ENCODE results near the gene C16orf54. TPM values are rescaled to one million over a fixed set of nuclear protein-coding genes. Genes with fewer than 3 reads are reported as not detected.
A peak's percentile ranks its signal among the peaks of the same experiment; 100 is the strongest.

The C16orf54 gene
- total and polyA plus RNA-seq, 2 experiments from 2014 or later: 3.2 TPM; not detected in 1

DNA sequence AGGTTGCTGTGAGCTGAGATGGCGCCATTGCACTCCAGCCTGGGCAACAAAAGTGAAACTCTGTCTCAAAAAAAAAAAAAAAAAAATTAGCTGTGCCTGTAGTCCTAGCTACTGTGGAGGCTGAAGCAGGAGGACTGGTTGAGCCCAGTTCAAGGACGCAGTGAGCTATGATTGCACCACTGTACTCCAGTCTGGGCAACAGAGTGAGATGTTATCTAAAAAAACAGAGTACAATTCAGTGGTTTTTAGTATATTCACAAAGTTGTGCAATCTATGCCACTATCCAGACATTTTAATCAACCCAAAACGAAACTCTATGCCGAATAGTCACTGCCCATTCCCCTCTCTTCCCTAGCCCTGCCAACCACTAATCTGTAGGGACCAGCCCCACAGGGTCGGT is 25.1 kb downstream of the C16orf54 start (continued):
- TF ChIP-seq, protein P1, sequence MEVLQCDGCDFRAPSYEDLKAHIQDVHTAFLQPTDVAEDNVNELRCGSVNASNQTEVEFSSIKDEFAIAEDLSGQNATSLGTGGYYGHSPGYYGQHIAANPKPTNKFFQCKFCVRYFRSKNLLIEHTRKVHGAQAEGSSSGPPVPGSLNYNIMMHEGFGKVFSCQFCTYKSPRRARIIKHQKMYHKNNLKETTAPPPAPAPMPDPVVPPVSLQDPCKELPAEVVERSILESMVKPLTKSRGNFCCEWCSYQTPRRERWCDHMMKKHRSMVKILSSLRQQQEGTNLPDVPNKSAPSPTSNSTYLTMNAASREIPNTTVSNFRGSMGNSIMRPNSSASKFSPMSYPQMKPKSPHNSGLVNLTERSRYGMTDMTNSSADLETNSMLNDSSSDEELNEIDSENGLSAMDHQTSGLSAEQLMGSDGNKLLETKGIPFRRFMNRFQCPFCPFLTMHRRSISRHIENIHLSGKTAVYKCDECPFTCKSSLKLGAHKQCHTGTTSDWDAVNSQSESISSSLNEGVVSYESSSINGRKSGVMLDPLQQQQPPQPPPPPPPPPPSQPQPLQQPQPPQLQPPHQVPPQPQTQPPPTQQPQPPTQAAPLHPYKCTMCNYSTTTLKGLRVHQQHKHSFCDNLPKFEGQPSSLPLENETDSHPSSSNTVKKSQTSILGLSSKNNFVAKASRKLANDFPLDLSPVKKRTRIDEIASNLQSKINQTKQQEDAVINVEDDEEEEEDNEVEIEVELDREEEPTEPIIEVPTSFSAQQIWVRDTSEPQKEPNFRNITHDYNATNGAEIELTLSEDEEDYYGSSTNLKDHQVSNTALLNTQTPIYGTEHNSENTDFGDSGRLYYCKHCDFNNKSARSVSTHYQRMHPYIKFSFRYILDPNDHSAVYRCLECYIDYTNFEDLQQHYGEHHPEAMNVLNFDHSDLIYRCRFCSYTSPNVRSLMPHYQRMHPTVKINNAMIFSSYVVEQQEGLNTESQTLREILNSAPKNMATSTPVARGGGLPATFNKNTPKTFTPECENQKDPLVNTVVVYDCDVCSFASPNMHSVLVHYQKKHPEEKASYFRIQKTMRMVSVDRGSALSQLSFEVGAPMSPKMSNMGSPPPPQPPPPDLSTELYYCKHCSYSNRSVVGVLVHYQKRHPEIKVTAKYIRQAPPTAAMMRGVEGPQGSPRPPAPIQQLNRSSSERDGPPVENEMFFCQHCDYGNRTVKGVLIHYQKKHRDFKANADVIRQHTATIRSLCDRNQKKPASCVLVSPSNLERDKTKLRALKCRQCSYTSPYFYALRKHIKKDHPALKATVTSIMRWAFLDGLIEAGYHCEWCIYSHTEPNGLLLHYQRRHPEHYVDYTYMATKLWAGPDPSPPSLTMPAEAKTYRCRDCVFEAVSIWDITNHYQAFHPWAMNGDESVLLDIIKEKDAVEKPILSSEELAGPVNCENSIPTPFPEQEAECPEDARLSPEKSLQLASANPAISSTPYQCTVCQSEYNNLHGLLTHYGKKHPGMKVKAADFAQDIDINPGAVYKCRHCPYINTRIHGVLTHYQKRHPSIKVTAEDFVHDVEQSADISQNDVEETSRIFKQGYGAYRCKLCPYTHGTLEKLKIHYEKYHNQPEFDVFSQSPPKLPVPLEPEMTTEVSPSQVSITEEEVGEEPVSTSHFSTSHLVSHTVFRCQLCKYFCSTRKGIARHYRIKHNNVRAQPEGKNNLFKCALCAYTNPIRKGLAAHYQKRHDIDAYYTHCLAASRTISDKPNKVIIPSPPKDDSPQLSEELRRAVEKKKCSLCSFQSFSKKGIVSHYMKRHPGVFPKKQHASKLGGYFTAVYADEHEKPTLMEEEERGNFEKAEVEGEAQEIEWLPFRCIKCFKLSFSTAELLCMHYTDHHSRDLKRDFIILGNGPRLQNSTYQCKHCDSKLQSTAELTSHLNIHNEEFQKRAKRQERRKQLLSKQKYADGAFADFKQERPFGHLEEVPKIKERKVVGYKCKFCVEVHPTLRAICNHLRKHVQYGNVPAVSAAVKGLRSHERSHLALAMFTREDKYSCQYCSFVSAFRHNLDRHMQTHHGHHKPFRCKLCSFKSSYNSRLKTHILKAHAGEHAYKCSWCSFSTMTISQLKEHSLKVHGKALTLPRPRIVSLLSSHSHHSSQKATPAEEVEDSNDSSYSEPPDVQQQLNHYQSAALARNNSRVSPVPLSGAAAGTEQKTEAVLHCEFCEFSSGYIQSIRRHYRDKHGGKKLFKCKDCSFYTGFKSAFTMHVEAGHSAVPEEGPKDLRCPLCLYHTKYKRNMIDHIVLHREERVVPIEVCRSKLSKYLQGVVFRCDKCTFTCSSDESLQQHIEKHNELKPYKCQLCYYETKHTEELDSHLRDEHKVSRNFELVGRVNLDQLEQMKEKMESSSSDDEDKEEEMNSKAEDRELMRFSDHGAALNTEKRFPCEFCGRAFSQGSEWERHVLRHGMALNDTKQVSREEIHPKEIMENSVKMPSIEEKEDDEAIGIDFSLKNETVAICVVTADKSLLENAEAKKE (CRISPR knock-in tag; IDR thresholded peaks at IDR 0.05): no peak
- TF ChIP-seq POLR2AphosphoS5 (IDR thresholded peaks at IDR 0.05; ENCODE audit: low read depth) (no peak), STAT1 (IDR thresholded peaks at IDR 0.05; ENCODE audit: unreplicated experiment) (no peak), JUNB (IDR thresholded peaks at IDR 0.05; ENCODE audit: unreplicated experiment) (no peak), CREB1 (CRISPR knock-in tag; IDR thresholded peaks at IDR 0.05; ENCODE audit: low read depth) (no peak), NANOG (IDR thresholded peaks at IDR 0.05; ENCODE audit: borderline replicate concordance) (no peak), ETS1 (IDR thresholded peaks at IDR 0.05) (no peak), EZH2 (IDR thresholded peaks at IDR 0.05; ENCODE audit: low read depth, unreplicated experiment) (no peak), ZNF331 (CRISPR knock-in tag; IDR thresholded peaks at IDR 0.05; ENCODE audit: low read depth) (no peak)

GRCh38 chr16:29719063-29719462 is 26.7 kb downstream of the C16orf54 start:
- Histone ChIP-seq H4K20me1 (replicated peaks; ENCODE audit: insufficient read depth) (peaks cover 58% of the 10 kb centered on the region), H3K9me2 (ENCODE audit: insufficient read depth) (no peaks in the 10 kb centered on the region), H3K36me3 (ENCODE audit: insufficient read depth) (peaks cover 23% of the 10 kb centered on the region), H3K79me2 (replicated peaks; ENCODE audit: insufficient read depth) (peaks cover 99% of the 10 kb centered on the region), H3F3A (replicated peaks; ENCODE audit: low read depth) (peaks cover 37% of the 10 kb centered on the region; the same call in 1 of the 2 replicates), H3K27ac (ENCODE audit: low read depth) (peak overlapping the region; percentile 59; the same call in 1 of the 2 replicates), H3K4me1 (ENCODE audit: insufficient read depth) (peaks cover 49% of the 10 kb centered on the region), H3K27me3 (ENCODE audit: insufficient read depth) (no peaks in the 10 kb centered on the region), H2AFZ (no peak overlapping the region), H3K4me2 (peak overlapping the region; percentile 44), H3K4me3 (no peak overlapping the region)
- H3K9me3 Mint-ChIP-seq: no peaks in the 10 kb centered on the region; the same call in 1 of the 3 replicates
- ATAC-seq: no peak; the same call in 2 of the 3 replicates
- H3K27ac Mint-ChIP-seq: peak overlapping the region; percentile 94
- H3K36me3 Mint-ChIP-seq (ENCODE audit: low read depth): peaks cover 75% of the 10 kb centered on the region
- peak; percentile 24 for DNase-seq (ENCODE audit: low spot score)
- peak overlapping the region; percentile 56 for H3K4me3 Mint-ChIP-seq
- peaks cover 22% of the 10 kb centered on the region for H3K27me3 Mint-ChIP-seq (ENCODE audit: insufficient read depth, low read depth, poor library complexity)
- peaks cover 45% of the 10 kb centered on the region for H3K4me1 Mint-ChIP-seq
- TF ChIP-seq JUNB (IDR thresholded peaks at IDR 0.05; ENCODE audit: unreplicated experiment) (no peak), CTCF (conservative IDR thresholded peaks at IDR 0.05; ENCODE audit: low read depth in 2 of 2) (no peak), POLR2AphosphoS5 (IDR thresholded peaks at IDR 0.05; ENCODE audit: low read depth) (no peak), EZH2phosphoT487 (IDR thresholded peaks at IDR 0.05; ENCODE audit: unreplicated experiment) (no peak), ZNF114 (CRISPR knock-in tag; IDR thresholded peaks at IDR 0.05) (no peak), EZH2 (IDR thresholded peaks at IDR 0.05; ENCODE audit: low read depth, unreplicated experiment) (no peak), ETS1 (IDR thresholded peaks at IDR 0.05) (no peak), CREB1 (CRISPR knock-in tag; IDR thresholded peaks at IDR 0.05; ENCODE audit: low read depth) (no peak)

All from GM23338 (cell line).